Measurements from ENCODE around the gene GRIP2. TPM values are rescaled to one million over a fixed set of nuclear protein-coding genes. Genes with fewer than 3 reads are reported as not detected.

Gene GRIP2
- total and polyA plus RNA-seq, 2 of the 4 experiments (the other 2 are of a cell fraction): 0.05 TPM; not detected in 1

DNA sequence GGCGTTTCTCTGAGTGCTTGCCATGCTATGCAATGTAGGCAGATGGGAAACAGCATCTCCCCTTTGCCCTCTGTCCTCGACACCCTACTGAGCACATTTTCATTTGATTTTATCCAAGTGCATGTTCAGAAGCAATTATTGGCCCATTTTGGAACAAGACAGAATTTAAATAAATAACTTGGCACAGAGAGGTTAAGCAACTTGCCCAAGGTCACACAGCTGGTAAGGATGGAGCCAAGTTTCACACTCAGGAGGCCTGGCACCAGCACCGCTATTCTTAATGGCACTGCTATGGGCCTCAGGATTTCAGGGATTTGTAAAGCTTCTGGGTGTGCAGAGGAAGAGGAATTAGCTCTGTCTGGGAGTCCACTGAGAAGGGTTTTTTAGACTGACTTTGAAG is 2.5 kb upstream of the GRIP2 start:
- Histone ChIP-seq H3K4me1 (ENCODE audit: control insufficient read depth, insufficient read depth, low read length) (no peaks in the 10 kb centered on the region), H3K18ac (ENCODE audit: low read depth, low read length) (no peak overlapping the region), H4K20me1 (ENCODE audit: insufficient read depth, low read length) (no peaks in the 10 kb centered on the region), H2AK5ac (ENCODE audit: low read depth, low read length) (no peak overlapping the region), H3K9me1 (ENCODE audit: insufficient read depth, low read length) (no peaks in the 10 kb centered on the region), H3K14ac (replicated peaks; ENCODE audit: low read depth, low read length) (no peak overlapping the region), H3K36me3 (ENCODE audit: control insufficient read depth, insufficient read depth, low read length) (no peaks in the 10 kb centered on the region), H3K23ac (ENCODE audit: low read depth, low read length) (no peak overlapping the region), H3K79me1 (ENCODE audit: low read depth in 1 of 2, low read length in 2 of 2) (no peaks in the 10 kb centered on the region), H2BK5ac (ENCODE audit: low read depth, low read length, poor library complexity, severe bottlenecking) (no peak overlapping the region), H2BK120ac (ENCODE audit: low read depth, low read length) (no peak overlapping the region), H3K4me3 (ENCODE audit: insufficient read depth, low read depth, low read length) (no peak overlapping the region), H3K27ac (ENCODE audit: insufficient read depth, low read length) (no peak overlapping the region), H3K27me3 (ENCODE audit: control insufficient read depth, insufficient read depth, low read length) (peaks cover 34% of the 10 kb centered on the region; the same call in 1 of the 2 replicates), H4K5ac (ENCODE audit: low read depth, low read length) (no peak overlapping the region), H3K4ac (ENCODE audit: low read depth, low read length) (no peak overlapping the region), H2BK15ac (ENCODE audit: low read depth, low read length) (no peak overlapping the region), H3K9me3 (ENCODE audit: control insufficient read depth, insufficient read depth, low read length) (no peaks in the 10 kb centered on the region), H3K9ac (ENCODE audit: low read depth, low read length) (no peak overlapping the region), H4K91ac (ENCODE audit: insufficient read depth, low read depth, low read length) (no peak overlapping the region), H2AFZ (replicated peaks; ENCODE audit: low read length, poor library complexity) (no peak overlapping the region), H2AK9ac (replicated peaks; ENCODE audit: low read depth, low read length, poor library complexity) (no peak overlapping the region), H3K56ac (ENCODE audit: extremely low read depth, insufficient read depth, low read length) (no peak overlapping the region), H4K8ac (ENCODE audit: low read depth in 2 of 2, low read length in 2 of 2) (no peak overlapping the region), H3K4me2 (ENCODE audit: low read depth, low read length) (no peak overlapping the region), H2BK20ac (ENCODE audit: low read depth, low read length) (no peak overlapping the region)
- ChIA-PET CTCF (no interaction called here), POLR2A (ENCODE audit: unreplicated experiment) (no interaction called here)
- intact Hi-C loops (cut with micrococcal nuclease) (no loop called here), in situ Hi-C loops (cut with MboI; ENCODE audit: low sequenced_read_pairs) (loop anchor here (10.0 kb wide), 1 partner anchor 338 kb away; no protein-coding TSS in a partner anchor), dilution Hi-C loops (cut with HindIII; ENCODE audit: low sequenced_read_pairs, unreplicated experiment) (no loop called here)
- BruUV-seq (replicated peaks): no TSS peak
- 52% methylated on average over 2 of the region's 3 CpGs; no CpG with 5 or more reads in 1 of the 2 experiments for WGBS, 2 experiments (ENCODE audit: extremely low coverage in 2 of 2, insufficient read length in 1 of 2)
- TF ChIP-seq RFX5 (IDR thresholded peaks at IDR 0.05; ENCODE audit: low read depth, low read length) (no peak), MXI1 (IDR thresholded peaks at IDR 0.05; ENCODE audit: borderline replicate concordance, low read depth, low read length) (no peak), NFE2L2 (IDR thresholded peaks at IDR 0.05; ENCODE audit: low read depth, low read length) (no peak), MAZ (IDR thresholded peaks at IDR 0.05; ENCODE audit: borderline replicate concordance, low read depth, low read length) (no peak), POLR2A (IDR thresholded peaks at IDR 0.05; ENCODE audit: low read depth, low read length) (no peak), BHLHE40 (IDR thresholded peaks at IDR 0.05; ENCODE audit: low read depth, low read length) (no peak), USF2 (IDR thresholded peaks at IDR 0.05; ENCODE audit: low read depth, low read length) (no peak), CHD1 (IDR thresholded peaks at IDR 0.05; ENCODE audit: low read depth, low read length) (no peak), CEBPB (IDR thresholded peaks at IDR 0.05; ENCODE audit: low read depth, low read length) (no peak), RCOR1 (IDR thresholded peaks at IDR 0.05; ENCODE audit: insufficient replicate concordance, low read length) (no peak)
- no peak for DNase-seq
- ATAC-seq (ENCODE audit: low read depth): no peak

Measured in IMR-90 (cell line).